ENCODE measurements around the gene CHD5.

GRCh38 chr1:6112690-6113005 is 67.5 kb downstream of the CHD5 start:
- no peak for TF ChIP-seq POLR2A (IDR thresholded peaks at IDR 0.05; ENCODE audit: low read depth, low read length)
- TF ChIP-seq POLR2AphosphoS5 (IDR thresholded peaks at IDR 0.05; ENCODE audit: low read depth, low read length), result no peak
- TF ChIP-seq TAF1 (IDR thresholded peaks at IDR 0.05; ENCODE audit: low read depth, low read length), result no peak

All from GM12891 (cell line).